Cardiac fibroblast (primary cell): ENCODE data around the gene SIGMAR1.
"Not testable (repeated sequence)": the region's sequence is repeated elsewhere in the genome, so short reads cannot be mapped to it uniquely, and the experiment has no call there.

Experiments used
- DNase-seq, 2 donors: peaks; one replicate each; pipeline versions ENCODE4 v3.0.0 to v3.0.0-alpha.2; 2010; ENCODE audit warnings: low read depth in 2 of 2
- H3K4me3 ChIP-seq, 2 donors: replicated peaks in 1 of 2; 1 replicate in 1 of 2; 2 replicates in 1 of 2; pipeline ENCODE4 v1.5.1; 2011; ENCODE audit warnings: low read depth in 2 of 2, low read length in 2 of 2, mild to moderate bottlenecking in 2 of 2, moderate library complexity in 1 of 2
- TF ChIP-seq, protein P1 (sequence below): IDR thresholded peaks from one replicate; pipeline ENCODE4 v1.5.1; 2011; ENCODE audit warnings: low read depth, mild to moderate bottlenecking, low read length, inconsistent platforms

Gene SIGMAR1

GRCh38 chr9:34644766-34645314 is 7.3 kb upstream of the SIGMAR1 start:
- H3K4me3 ChIP-seq, result no peak overlapping the region
- TF ChIP-seq, protein P1, sequence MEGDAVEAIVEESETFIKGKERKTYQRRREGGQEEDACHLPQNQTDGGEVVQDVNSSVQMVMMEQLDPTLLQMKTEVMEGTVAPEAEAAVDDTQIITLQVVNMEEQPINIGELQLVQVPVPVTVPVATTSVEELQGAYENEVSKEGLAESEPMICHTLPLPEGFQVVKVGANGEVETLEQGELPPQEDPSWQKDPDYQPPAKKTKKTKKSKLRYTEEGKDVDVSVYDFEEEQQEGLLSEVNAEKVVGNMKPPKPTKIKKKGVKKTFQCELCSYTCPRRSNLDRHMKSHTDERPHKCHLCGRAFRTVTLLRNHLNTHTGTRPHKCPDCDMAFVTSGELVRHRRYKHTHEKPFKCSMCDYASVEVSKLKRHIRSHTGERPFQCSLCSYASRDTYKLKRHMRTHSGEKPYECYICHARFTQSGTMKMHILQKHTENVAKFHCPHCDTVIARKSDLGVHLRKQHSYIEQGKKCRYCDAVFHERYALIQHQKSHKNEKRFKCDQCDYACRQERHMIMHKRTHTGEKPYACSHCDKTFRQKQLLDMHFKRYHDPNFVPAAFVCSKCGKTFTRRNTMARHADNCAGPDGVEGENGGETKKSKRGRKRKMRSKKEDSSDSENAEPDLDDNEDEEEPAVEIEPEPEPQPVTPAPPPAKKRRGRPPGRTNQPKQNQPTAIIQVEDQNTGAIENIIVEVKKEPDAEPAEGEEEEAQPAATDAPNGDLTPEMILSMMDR, result no peak
- no peak for DNase-seq

- no peak overlapping the region for H3K4me3 ChIP-seq
- no peak for DNase-seq
- TF ChIP-seq, protein P1, result no peak
These were observed 5.1 kb upstream of the SIGMAR1 start for GRCh38 chr9:34642679-34643078.

GRCh38 chr9:34639322-34639721 is 1.7 kb upstream of the SIGMAR1 start:
- H3K4me3 ChIP-seq, DNase-seq: not testable (repeated sequence)

DNA sequence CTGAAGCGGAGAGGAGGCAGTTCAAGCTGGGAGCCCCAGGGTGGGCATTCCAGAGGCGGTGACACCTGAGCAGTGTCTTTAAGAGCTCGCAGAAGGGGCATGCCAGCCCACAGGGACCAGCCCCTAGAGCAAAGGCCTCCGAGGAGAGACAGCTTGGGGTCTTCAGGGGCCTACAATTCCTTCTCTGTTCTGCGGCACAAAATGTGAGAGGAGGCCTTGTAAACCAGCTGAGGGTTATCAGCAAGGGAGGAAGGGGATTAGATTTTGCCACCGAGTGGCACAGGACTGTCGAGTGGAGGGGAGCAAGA is 505 bp upstream of the SIGMAR1 start:
- H3K4me3 ChIP-seq, result peak overlapping the region; percentile 77
- DNase-seq, result no peak
- TF ChIP-seq, protein P1, result no peak

DNA sequence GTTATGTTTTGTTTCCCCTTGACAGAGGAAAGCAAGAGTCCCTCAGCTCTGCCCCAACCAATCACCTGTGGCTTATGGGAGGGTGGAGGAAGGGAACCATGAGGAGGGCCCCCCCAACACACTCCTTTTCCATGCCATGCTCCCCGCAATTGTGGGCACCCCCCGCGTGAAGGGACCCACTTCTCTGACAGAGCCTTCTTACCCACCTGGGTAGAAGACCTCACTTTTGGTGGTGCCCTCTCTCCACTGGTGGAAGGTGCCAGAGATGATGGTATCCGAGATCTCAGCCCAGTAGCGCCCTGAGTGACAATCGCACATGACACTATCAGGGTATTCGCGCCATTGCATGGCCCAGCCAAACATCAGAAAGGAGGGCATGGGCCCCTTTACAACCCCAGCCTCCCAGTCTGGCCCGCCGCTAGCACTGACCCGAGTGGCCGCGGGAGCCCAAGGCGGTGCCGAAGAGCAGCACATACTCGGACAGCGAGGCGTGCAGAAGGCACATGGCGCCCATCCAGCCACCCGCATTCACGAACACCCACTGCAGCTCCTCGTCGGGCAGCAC is 714 bp downstream of the SIGMAR1 start:
- DNase-seq, result no peak
- TF ChIP-seq, protein P1, result no peak
- H3K4me3 ChIP-seq, result peak overlapping the region; percentile 77

DNA sequence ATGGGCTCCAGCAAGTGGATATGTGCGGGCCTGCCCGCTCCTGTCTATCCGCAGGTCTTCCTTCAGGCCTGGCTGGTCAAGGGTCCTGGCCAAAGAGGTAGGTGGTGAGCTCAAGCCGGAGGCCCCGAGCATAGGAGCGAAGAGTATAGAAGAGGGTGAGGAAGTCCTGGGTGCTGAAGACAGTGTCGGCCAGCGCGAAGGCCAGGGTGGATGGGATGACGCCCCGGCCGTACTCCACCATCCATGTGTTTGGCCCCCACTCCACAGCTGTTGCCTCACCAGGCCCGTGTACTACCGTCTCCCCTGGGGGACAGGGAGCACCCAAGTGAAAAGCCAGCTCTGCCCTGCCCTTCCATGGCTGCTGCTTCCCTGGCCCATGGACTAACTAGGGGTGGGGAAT is 2.0 kb downstream of the SIGMAR1 start:
- no peak overlapping the region for H3K4me3 ChIP-seq

DNA sequence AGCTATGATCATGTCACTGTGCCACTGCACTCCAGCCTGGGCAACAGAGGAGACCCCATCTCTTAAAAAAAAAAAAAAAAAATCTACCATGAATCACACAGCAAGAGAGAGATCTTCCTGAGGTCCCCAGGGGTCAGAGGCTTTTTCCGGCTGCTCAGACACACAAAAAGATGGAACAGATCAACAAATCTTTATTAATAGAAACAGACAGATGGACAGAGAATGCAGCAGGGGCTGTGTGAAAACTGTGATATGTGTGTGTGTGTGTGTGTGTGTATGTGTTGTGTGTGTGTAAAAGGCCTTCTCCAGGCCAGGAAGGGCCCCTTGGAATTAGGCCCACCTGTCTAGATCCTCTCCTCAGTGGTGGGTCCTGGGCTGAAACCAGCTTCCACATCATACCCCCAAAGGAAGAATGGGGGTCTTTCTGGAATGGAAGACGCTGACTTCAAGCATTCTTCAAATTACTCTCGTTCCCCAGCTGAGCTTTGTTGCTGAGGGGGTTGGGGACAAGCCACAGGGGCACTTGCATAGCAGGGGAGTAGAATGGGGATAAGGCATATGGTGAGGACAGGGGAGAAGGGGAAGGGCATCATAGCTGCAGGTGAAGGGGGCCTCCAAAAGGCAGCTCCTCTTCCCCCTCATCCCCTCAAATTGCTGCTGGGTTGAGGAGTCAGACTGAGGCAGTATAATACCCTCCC is 2.9 kb downstream of the SIGMAR1 start:
- no peak overlapping the region for H3K4me3 ChIP-seq
- TF ChIP-seq, protein P1, result no peak
- DNase-seq, result no peak

More for the DNA sequence above, 2.0 kb downstream of the SIGMAR1 start:
- TF ChIP-seq, protein P1, result no peak
- DNase-seq, result no peak
